Heart left ventricle (tissue), 16 donors: Measurements from ENCODE around the gene NPM1. TPM values are rescaled to one million over a fixed set of nuclear protein-coding genes. Genes with fewer than 3 reads are reported as not detected.
A peak's percentile ranks its signal among the peaks of the same experiment; 100 is the strongest.
"Not testable (repeated sequence)": the region's sequence is repeated elsewhere in the genome, so short reads cannot be mapped to it uniquely, and the experiment has no call there.

Experiments used
- ATAC-seq, 4 donors: fragments of 200-7000 bp; cut with Tn5 transposase; one replicate each; pipeline ENCODE4 v1.9.1; 2020 to 2022; ENCODE audit warnings: moderate library complexity in 4 of 4, mild to moderate bottlenecking in 3 of 4, moderate number of reproducible peaks in 1 of 4
- DNase-seq, 5 donors: peaks; one replicate each; pipeline ENCODE4 v3.0.0-alpha.2; 2020
- H3K27ac ChIP-seq, 12 donors: fragments of 200-600 bp; sonication (generic) in 4 of 12; one replicate each; pipeline versions ENCODE4 v1.5.0 to v1.8.0; 2016 to 2022; ENCODE audit warnings: mild to moderate bottlenecking in 2 of 12
- H3K27me3 ChIP-seq, 9 donors: fragments of 200-600 bp; sonication (generic) in 2 of 9; one replicate each; pipeline versions ENCODE4 v1.5.1 to v1.8.0; 2016 to 2022; ENCODE audit warnings: mild to moderate bottlenecking in 3 of 9
- H3K36me3 ChIP-seq, 9 donors: fragments of 200-600 bp; sonication (generic) in 2 of 9; one replicate each; pipeline versions ENCODE4 v1.5.0 to v1.8.0; 2018 to 2022; ENCODE audit warnings: mild to moderate bottlenecking in 2 of 9
- H3K4me1 ChIP-seq, 12 donors: fragments of 200-600 bp; sonication (generic) in 4 of 12; one replicate each; pipeline versions ENCODE4 v1.5.0 to v1.8.0; 2016 to 2022; ENCODE audit warnings: mild to moderate bottlenecking in 3 of 12
- H3K4me3 ChIP-seq, 12 donors: fragments of 200-600 bp; sonication (generic) in 4 of 12; one replicate each; pipeline versions ENCODE4 v1.5.0 to v1.8.0; 2017 to 2022; ENCODE audit warnings: mild to moderate bottlenecking in 9 of 12, moderate library complexity in 4 of 12
- H3K9me3 ChIP-seq, 12 donors: fragments of 200-600 bp; sonication (generic) in 4 of 12; one replicate each; pipeline versions ENCODE4 v1.5.0 to v1.8.0; 2016 to 2022; ENCODE audit warnings: mild to moderate bottlenecking in 1 of 12
- POLR2A ChIP-seq, 2 donors: fragments of 450-650 bp; IDR thresholded peaks; one replicate each; pipeline ENCODE4 v1.6.1; 2017; ENCODE audit warnings: antibody characterized with exemption in 2 of 2, mild to moderate bottlenecking in 2 of 2, moderate library complexity in 2 of 2
- WGBS, 4 donors: extraction: QIAGEN DNeasy Blood & Tissue Kit in 2 of 4; methylation state at CpG; one replicate each; pipeline versions ENCODE4 v1.1.5 to v1.1.7; 2013 to 2018; 5-methylcytosine and 5-hydroxymethylcytosine counted together
- intact Hi-C, 10 donors: fragments of 100-400 bp; cut with DNase I; formaldehyde crosslinking; loops; one replicate each; pipeline versions ENCODE4 v1.11.1 to v1.14.2; 2022
- polyA plus RNA-seq, 2 donors: library from polyadenylated mRNA; stranded (reverse); fragments of 200-250 nt; gene quantifications; one replicate each; pipeline ENCODE4 v1.2.3, GENCODE V29; 2013
- total RNA-seq, 9 donors: library from RNA; depleted of rRNA in 2 of 9; stranded (reverse); fragments of >200 nt in 2 of 9; fragmentation: NEBNext Ultra II Directional in 3 of 9; extraction: Animal tissue kit (Norgen Biotek cat#: 25700) in 3 of 9; gene quantifications; one replicate each; pipeline versions ENCODE4 v1.1.0 to v1.2.4, GENCODE V29; 2016 to 2023
- TF ChIP-seq, protein P1 (sequence below), 12 donors: fragments of 200-600 bp; sonication (generic) in 4 of 12; IDR thresholded peaks; one replicate each; pipeline versions ENCODE4 v1.5.0 to v1.8.0; 2018 to 2022; ENCODE audit warnings: antibody characterized with exemption in 12 of 12, mild to moderate bottlenecking in 5 of 12
- donor health status: ischemic (EF 13 %, LVEDD 7.1; RV severe dilation, severe dysfunction).
- donor health status: healthy with polysubstance abuse.
- donor health status: DM: no; HTN: yes; CAD: no.
- donor health status: DM: no; HTN: no; CAD: no.
- donor health status: ischemic (EF 25% LVEDD 6.9; RV normal size, moderate dysfunction).
- donor health status: ischemic (EF 25% LVEDD 5.7; RV mildly dilated, moderate dysfunction).
- donor health status: healthy.
- donor health status: DM: yes; HTN: yes; CAD: no.
- donor health status: ischemic (EF 35%, LVEDD 5.7; RV mildly dilated, moderate dysfunction).
- donor health status: nonischemic (EF 11% LVEDD 7.7; RV severe dilation, severe dysfunction).
- donor health status: DM: yes; HTN: yes; CAD: no.
- donor health status: PGD.
- donor health status: ischemic (EF 29% LVEDD 5.4; RV normal size, mild dysfunction).
- donor health status: nonischemic (EF 23%, LVEDD 6.1; RV moderate dilation, normal function).

The NPM1 gene
- total and polyA plus RNA-seq, 11 donors = 240 to 1,458 (median 442) TPM

GRCh38 chr5:171397190-171397589, 9.5 kb downstream of the NPM1 start:
- Histone ChIP-seq H3K4me3 (no peak overlapping the region), H3K9me3 (no peaks in the 10 kb centered on the region), H3K36me3 (peaks cover 0 to 100% (median 95%) of the 10 kb centered on the region in 9 donors), H3K27me3 (no peaks in the 10 kb centered on the region), H3K27ac (no peak overlapping the region), H3K4me1 (peaks cover 0 to 34% (median 15%) of the 10 kb centered on the region in 12 donors)
- ATAC-seq (peak in 1 of 4 donors; percentile 15), DNase-seq (no peak)
- WGBS, 4 donors = 84 to 94% (median 89%) methylated on average over 2 of the region's 2 CpGs
- intact Hi-C loops = no loop called here
- TF ChIP-seq POLR2A (IDR thresholded peaks at IDR 0.05) = no peak
- TF ChIP-seq, protein P1, sequence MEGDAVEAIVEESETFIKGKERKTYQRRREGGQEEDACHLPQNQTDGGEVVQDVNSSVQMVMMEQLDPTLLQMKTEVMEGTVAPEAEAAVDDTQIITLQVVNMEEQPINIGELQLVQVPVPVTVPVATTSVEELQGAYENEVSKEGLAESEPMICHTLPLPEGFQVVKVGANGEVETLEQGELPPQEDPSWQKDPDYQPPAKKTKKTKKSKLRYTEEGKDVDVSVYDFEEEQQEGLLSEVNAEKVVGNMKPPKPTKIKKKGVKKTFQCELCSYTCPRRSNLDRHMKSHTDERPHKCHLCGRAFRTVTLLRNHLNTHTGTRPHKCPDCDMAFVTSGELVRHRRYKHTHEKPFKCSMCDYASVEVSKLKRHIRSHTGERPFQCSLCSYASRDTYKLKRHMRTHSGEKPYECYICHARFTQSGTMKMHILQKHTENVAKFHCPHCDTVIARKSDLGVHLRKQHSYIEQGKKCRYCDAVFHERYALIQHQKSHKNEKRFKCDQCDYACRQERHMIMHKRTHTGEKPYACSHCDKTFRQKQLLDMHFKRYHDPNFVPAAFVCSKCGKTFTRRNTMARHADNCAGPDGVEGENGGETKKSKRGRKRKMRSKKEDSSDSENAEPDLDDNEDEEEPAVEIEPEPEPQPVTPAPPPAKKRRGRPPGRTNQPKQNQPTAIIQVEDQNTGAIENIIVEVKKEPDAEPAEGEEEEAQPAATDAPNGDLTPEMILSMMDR (IDR thresholded peaks at IDR 0.05) = no peak

- intact Hi-C loops = no loop called here
- WGBS, 4 donors = 90 to 98% (median 95%) methylated on average over 4 of the region's 4 CpGs
- H3K4me3 ChIP-seq = no peak overlapping the region
- peaks cover 0 to 96% (median 91%) of the 10 kb centered on the region in 9 donors for H3K36me3 ChIP-seq
- no peaks in the 10 kb centered on the region for H3K9me3 ChIP-seq
- TF ChIP-seq, protein P1 (IDR thresholded peaks at IDR 0.05) = no peak
- TF ChIP-seq POLR2A (IDR thresholded peaks at IDR 0.05) = no peak
- H3K4me1 ChIP-seq = peaks cover 0 to 34% (median 15%) of the 10 kb centered on the region in 12 donors
- no peak overlapping the region for H3K27ac ChIP-seq
- H3K27me3 ChIP-seq = no peaks in the 10 kb centered on the region
- peak in 1 of 4 donors; percentile 19 for ATAC-seq
- DNase-seq = no peak
These were observed 9.9 kb downstream of the NPM1 start for GRCh38 chr5:171397599-171397998.

- 92 to 94% (median 92%) methylated on average over 9 of the region's 9 CpGs for WGBS, 4 donors
- Histone ChIP-seq H3K36me3 (peaks cover 0 to 85% (median 81%) of the 10 kb centered on the region in 9 donors), H3K4me1 (peaks cover 0 to 34% (median 15%) of the 10 kb centered on the region in 12 donors)
- peak in 2 of 4 donors; percentile 5 to 31 for ATAC-seq
- H3K9me3 ChIP-seq, H3K27ac ChIP-seq, H3K27me3 ChIP-seq, intact Hi-C loops, DNase-seq, H3K4me3 ChIP-seq: not testable (repeated sequence)
These were observed 11.0 kb downstream of the NPM1 start for GRCh38 chr5:171398660-171399059.

- no peaks in the 10 kb centered on the region for H3K9me3 ChIP-seq
- DNase-seq = no peak
- H3K4me3 ChIP-seq = no peak overlapping the region
- TF ChIP-seq, protein P1 (IDR thresholded peaks at IDR 0.05) = no peak
- TF ChIP-seq POLR2A (IDR thresholded peaks at IDR 0.05) = no peak
- no peaks in the 10 kb centered on the region for H3K27me3 ChIP-seq
- peaks cover 0 to 75% (median 71%) of the 10 kb centered on the region in 9 donors for H3K36me3 ChIP-seq
- WGBS, 4 donors = 86 to 93% (median 89%) methylated on average over 7 of the region's 7 CpGs
- H3K27ac ChIP-seq = no peak overlapping the region
- no peak for ATAC-seq
- intact Hi-C loops = no loop called here
- H3K4me1 ChIP-seq = peaks cover 0 to 36% (median 15%) of the 10 kb centered on the region in 12 donors
These were observed 12.5 kb downstream of the NPM1 start for GRCh38 chr5:171400169-171400568.
